C1 segment of cervical spinal cord (tissue), 14 donors: Measurements from ENCODE around the gene STK17B.
A peak's percentile ranks its signal among the peaks of the same experiment; 100 is the strongest.

ENCODE experiments used
- DNase-seq, 14 donors: peaks; one replicate each; lab custom pipeline; 2025; lab: John Stamatoyannopoulos, UW

The STK17B gene

GRCh38 chr2:196183528-196184231 lies 12.3 kb upstream of the STK17B start:
- DNase-seq = no peak

- DNase-seq = no peak
Measured at GRCh38 chr2:196183172-196183473, 11.7 kb upstream of the STK17B start.

GRCh38 chr2:196182439-196183171 lies 11.2 kb upstream of the STK17B start:
- DNase-seq = no peak

- no peak for DNase-seq
Measured at GRCh38 chr2:196181484-196181883, 10.1 kb upstream of the STK17B start.

- DNase-seq = no peak
Measured at GRCh38 chr2:196177124-196177523, 5.7 kb upstream of the STK17B start.

- DNase-seq = no peak
Measured at GRCh38 chr2:196176142-196176738, 4.9 kb upstream of the STK17B start.

- DNase-seq = no peak
Measured at GRCh38 chr2:196174404-196174803, 3.0 kb upstream of the STK17B start.

GRCh38 chr2:196173505-196173904 lies 2.1 kb upstream of the STK17B start:
- DNase-seq = no peak

- DNase-seq = no peak
Measured at GRCh38 chr2:196172951-196173350, 1.6 kb upstream of the STK17B start.

- DNase-seq = peak in 2 of 14 donors; percentile 21 to 35
Measured at GRCh38 chr2:196171946-196172345, 568 bp upstream of the STK17B start.

GRCh38 chr2:196170606-196171247 lies 651 bp downstream of the STK17B start:
- DNase-seq = peak in 7 of 14 donors; percentile 13 to 52 (median 43)

GRCh38 chr2:196170213-196170605 lies 1.2 kb downstream of the STK17B start:
- DNase-seq = no peak

- no peak for DNase-seq
Measured at GRCh38 chr2:196169516-196169915, 1.9 kb downstream of the STK17B start.

- DNase-seq = no peak
Measured at GRCh38 chr2:196168181-196168580, 3.2 kb downstream of the STK17B start.

GRCh38 chr2:196167666-196168065 lies 3.7 kb downstream of the STK17B start:
- no peak for DNase-seq

- no peak for DNase-seq
Measured at GRCh38 chr2:196166876-196167275, 4.5 kb downstream of the STK17B start.

GRCh38 chr2:196165016-196165415 lies 6.4 kb downstream of the STK17B start:
- no peak for DNase-seq

- DNase-seq = no peak
Measured at GRCh38 chr2:196163285-196163684, 8.1 kb downstream of the STK17B start.

- DNase-seq = no peak
Measured at GRCh38 chr2:196162586-196163175, 8.7 kb downstream of the STK17B start.

- DNase-seq = no peak
Measured at GRCh38 chr2:196160946-196161345, 10.4 kb downstream of the STK17B start.

GRCh38 chr2:196160101-196160500 lies 11.3 kb downstream of the STK17B start:
- peak in 2 of 14 donors; percentile 0 to 5 for DNase-seq
